NB4 (cell line): ENCODE measurements around the gene EDDM3A.

Source experiments
- MYC ChIP-seq: IDR thresholded peaks from 2 replicates; pipeline ENCODE4 v1.6.1; 2011; ENCODE audit warnings: low read depth, low read length
- POLR2A ChIP-seq: IDR thresholded peaks from 2 replicates; pipeline ENCODE4 v1.6.1; 2011; ENCODE audit warnings: mild to moderate bottlenecking; ENCODE audit not compliant: insufficient read length; ENCODE audit errors: extremely low read depth
- TF ChIP-seq, protein P1 (sequence below): IDR thresholded peaks from one replicate; pipeline ENCODE4 v1.5.1; 2012; ENCODE audit warnings: low read depth, low read length
- TF ChIP-seq, protein P2 (sequence below): IDR thresholded peaks from 2 replicates; pipeline ENCODE4 v1.6.1; 2011; ENCODE audit warnings: low read depth, low read length

DNA sequence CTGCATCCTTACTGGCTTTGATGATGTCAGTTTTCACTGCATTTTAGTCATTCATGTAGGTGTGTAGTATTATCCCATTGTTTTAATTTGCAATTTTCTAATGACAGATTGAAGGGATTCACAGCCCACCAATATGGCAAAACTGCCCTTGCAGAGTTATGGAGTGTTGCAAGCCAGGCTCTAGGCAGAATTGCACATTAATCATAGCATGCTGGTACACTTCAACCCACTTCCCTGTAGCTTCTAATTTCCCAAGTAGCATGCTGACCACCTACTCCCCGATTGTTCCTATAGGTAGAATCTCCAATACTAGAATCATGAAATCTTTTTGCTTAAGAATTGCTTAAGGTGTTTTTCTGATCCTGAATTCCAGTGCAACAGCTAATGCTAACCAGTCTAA lies 30.2 kb downstream of the EDDM3A start:
- TF ChIP-seq, protein P1, sequence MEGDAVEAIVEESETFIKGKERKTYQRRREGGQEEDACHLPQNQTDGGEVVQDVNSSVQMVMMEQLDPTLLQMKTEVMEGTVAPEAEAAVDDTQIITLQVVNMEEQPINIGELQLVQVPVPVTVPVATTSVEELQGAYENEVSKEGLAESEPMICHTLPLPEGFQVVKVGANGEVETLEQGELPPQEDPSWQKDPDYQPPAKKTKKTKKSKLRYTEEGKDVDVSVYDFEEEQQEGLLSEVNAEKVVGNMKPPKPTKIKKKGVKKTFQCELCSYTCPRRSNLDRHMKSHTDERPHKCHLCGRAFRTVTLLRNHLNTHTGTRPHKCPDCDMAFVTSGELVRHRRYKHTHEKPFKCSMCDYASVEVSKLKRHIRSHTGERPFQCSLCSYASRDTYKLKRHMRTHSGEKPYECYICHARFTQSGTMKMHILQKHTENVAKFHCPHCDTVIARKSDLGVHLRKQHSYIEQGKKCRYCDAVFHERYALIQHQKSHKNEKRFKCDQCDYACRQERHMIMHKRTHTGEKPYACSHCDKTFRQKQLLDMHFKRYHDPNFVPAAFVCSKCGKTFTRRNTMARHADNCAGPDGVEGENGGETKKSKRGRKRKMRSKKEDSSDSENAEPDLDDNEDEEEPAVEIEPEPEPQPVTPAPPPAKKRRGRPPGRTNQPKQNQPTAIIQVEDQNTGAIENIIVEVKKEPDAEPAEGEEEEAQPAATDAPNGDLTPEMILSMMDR = no peak
- TF ChIP-seq, protein P2, sequence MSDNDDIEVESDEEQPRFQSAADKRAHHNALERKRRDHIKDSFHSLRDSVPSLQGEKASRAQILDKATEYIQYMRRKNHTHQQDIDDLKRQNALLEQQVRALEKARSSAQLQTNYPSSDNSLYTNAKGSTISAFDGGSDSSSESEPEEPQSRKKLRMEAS = no peak
- TF ChIP-seq POLR2A = no peak
- TF ChIP-seq MYC = no peak
